GM18498 (cell line): ENCODE data around the gene PLS1.

ENCODE experiments used
- ATAC-seq: cut with Tn5 transposase; IDR thresholded peaks from one replicate; pipeline ENCODE4 v1.9.1; 2021; ENCODE audit warnings: mild to moderate bottlenecking, moderate library complexity; ENCODE audit not compliant: unreplicated experiment

The PLS1 gene

DNA sequence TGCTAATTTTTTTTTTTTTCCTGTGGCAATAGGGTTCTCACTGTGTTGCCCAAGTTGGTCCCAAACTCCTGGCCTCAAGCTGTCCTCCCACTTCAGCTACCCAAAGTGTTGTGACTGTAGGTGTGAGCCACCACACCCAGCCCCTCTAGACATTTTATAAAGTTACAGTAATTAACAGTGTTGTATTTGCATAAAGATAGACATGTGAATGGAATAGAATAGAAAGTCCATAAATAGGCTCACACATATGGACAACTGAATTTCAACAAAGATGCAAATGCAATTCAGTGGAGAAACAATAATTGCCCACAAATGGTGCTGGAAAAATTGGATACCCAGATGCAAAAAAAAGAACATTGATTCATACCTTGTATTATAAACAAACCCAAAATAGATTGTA lies 39.9 kb downstream of the PLS1 start:
- no peak for ATAC-seq

DNA sequence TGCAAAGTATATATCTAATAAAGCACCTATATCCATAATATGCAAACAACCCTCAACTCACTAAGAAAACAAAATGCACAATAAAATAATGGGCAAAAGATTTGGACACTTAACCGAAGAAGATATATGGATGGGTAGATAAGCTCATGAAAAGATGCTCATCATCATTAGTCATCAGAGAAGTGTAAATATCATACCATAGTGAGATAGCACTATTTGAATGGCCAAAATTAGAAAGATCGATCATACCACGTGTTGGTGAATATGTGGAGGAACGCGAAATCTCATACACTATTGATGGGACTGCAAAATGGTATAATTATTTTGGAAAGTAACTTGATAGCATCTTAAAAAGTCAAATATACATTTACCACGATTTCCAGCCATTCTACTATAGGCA lies 40.5 kb downstream of the PLS1 start:
- no peak for ATAC-seq

GRCh38 chr3:142638291-142638690 lies 42.1 kb downstream of the PLS1 start:
- ATAC-seq, result no peak

- ATAC-seq, result no peak
Measured at GRCh38 chr3:142641504-142641903, 45.3 kb downstream of the PLS1 start.

- ATAC-seq, result no peak
Measured at GRCh38 chr3:142642956-142643355, 46.8 kb downstream of the PLS1 start.

GRCh38 chr3:142644502-142644901 lies 48.3 kb downstream of the PLS1 start:
- no peak for ATAC-seq

DNA sequence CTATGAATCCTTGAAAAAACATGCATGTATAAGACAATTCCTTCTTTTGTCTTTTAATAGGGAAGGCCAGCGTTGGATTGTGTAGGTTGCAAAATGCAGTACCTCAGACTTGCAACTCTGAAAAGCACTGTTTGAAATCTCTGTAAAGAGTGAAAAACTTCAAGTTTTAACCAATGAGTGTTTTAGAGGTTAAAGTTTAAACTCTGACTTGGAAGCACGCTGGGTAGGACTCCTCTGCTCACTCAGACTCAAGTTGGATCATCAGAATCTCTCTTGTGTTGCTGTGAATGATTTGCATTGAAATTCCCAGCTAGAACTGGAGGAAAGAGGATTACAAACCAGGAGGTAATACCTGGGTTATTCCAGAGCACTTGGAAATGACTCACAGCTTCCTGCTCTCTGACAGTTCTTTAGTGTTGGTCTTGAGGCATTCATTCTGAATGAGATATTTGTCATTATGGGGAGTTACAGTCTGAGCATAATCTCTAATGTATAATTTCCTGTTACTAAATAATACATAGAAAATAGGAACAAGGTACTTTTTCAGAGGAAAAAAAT lies 49.1 kb downstream of the PLS1 start:
- ATAC-seq, result no peak

GRCh38 chr3:142646020-142646785 lies 50.0 kb downstream of the PLS1 start:
- no peak for ATAC-seq

DNA sequence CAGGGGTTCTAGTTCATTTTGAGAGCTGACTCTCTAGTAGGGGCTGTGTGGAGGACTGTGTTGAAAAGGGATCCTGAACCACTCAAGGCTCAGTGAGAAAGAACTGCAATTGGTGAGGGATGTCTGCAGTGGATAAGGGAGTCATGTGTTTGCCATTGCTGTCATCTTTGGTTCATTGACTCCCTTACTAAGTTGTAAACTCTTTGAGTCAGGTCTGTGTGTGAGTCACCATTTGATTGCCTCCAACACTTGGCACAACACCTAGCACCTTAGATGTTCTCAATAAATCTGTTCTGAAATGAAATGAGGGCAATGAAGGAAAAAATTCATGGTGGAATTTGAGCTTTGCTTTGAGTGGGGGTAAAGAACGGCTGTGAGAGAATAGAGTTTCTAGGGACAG lies 51.7 kb downstream of the PLS1 start:
- no peak for ATAC-seq

GRCh38 chr3:142648950-142649349 lies 52.8 kb downstream of the PLS1 start:
- ATAC-seq, result no peak

DNA sequence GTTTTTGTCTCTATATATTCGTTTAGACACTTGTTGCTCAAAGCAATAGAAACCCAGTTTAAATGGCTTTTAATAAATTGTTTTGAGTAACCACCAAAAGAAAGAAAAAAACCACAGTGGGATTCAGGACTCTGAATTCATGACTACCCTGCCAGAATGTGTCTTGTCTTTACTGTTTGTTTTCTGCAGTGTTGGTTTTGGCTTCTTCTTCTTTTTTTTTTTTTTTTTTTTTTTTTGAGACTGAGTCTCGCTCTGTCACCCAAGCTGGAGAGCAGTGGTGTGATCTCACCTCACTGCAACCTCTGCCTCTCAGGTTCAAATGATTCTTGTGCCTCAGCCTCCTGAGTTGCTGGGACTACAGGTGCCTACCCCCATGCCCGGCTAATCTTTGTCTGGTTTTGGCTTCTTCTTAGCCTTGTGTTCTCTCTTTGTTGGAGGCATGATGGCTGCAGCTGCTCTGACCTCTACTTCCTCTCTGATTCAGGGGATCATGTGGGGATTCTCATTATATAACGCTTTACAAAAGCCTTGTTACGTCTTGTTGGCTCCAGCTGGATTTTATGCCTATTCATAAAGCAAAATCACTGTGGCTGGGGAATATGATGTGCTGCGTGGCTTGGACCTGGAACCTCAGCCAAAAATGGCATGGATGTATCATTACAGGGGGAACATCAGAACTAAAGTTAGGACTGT lies 54.0 kb downstream of the PLS1 start:
- no peak for ATAC-seq

- ATAC-seq, result no peak
Measured at GRCh38 chr3:142651711-142652110, 55.5 kb downstream of the PLS1 start.

DNA sequence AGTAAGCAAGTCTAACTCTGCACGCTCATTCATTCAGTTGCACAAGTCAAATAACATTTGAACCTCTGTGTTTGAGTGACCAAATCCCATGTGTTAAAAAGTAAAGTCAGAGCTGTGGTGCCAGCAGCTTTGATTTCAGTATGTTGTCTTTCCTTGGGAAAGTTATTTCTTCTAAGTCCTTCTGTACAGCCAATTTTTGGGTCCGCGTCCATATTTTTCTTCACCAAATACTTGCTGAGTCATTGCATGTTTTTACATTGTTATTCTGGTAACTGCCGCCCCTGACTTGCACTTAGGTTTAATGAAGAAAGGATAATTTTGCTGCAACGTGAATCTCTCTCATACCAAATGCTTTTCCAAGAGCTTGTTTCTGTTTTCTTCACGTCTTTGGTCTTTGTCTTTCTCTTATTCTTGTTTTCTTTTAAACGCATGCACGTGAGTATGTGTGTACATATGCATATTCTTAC lies 56.7 kb downstream of the PLS1 start:
- ATAC-seq, result no peak

DNA sequence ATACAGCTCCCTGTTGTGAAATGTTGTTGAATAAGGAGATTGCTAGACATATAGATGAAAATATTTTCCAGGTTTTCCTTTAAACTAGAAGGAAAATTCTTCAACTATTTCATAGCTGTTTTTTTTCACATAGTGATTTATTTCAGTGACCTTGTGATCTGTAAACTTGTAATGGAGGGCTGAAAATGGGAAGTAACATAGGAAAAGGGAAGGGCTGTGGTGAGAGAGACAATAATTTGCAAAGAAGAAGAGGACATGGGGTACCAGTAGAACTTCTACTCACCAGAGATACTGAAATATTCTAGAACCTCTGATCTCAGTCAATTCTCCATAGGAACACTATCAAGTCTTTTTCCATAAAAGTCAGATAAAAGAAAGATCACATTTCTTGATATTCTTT lies 60.4 kb downstream of the PLS1 start:
- no peak for ATAC-seq

GRCh38 chr3:142657033-142657432 lies 60.8 kb downstream of the PLS1 start:
- no peak for ATAC-seq

DNA sequence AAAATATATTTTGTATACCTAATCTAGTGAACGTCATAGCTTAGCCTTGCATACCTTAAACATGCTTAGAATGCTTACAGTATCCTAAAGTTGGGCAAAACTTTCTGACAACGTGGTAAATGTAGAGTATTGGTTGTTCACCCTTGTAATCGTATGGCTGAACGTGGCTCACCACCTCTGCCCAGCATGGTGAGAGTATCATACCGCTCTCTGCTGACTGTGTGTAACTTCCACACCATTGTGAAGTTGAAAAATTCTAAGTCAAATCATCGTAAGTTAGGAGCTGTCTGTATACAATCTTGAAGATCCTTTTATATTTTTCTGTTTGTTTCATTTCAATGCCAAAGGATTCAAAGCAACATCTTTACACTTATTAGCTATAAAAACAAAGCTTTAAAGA lies 64.2 kb downstream of the PLS1 start:
- no peak for ATAC-seq

GRCh38 chr3:142660893-142661292 lies 64.7 kb downstream of the PLS1 start:
- ATAC-seq, result no peak

- no peak for ATAC-seq
Measured at GRCh38 chr3:142663865-142664264, 67.7 kb downstream of the PLS1 start.

DNA sequence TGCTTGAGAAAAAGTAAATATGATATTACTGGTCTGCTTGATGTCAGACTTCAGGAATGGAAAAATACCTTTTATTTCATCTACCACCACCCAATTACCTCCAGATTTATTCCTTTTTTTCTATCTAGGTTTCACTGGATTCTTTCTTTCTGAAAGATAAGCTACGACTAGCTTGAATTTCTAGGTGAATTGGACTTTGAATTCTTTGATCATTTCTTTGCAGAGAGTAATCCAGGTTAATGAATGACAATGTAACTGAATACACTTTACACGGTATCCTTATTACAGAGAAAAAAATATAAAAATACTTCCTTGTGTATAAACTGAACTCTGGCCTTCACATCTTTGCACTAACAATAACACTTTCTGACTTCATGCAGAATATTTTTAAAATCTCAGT lies 68.1 kb downstream of the PLS1 start:
- no peak for ATAC-seq

DNA sequence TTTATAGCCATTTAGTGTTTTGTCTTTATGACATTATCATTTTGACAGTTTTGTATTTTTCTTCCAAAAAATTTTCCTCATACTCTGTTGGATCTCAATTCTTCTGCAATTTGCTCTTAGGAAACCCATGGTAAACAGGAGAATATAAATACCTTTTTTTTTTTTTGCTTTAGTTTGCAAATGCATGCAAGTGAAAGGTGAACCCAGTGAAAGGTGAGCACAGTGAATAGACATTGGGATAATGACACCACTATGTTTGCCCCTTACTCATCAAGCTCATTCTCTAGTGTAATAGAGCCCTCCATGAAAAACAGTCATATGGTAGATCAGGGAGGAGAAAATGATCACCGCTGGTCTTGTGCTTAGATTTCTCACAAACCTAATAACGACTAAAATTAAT lies 68.6 kb downstream of the PLS1 start:
- no peak for ATAC-seq

DNA sequence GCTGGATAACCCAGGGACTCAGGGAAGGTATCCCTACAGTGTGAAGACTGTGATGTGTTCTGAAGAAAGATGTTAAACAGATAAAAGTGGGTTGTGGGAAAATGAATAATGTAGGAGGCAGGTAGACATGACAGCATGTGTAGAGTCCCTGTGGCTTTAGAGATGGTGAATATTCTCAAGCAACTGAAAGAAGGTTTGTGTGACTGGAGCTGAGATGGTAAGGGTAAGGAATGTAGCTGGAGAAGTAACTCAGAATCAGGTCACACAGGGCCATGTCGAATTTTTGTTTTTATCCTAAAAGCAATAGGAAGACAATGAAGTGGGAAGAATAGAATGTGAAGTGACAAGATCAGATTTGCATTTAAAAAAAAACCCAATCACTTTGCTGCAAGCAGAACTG lies 73.9 kb downstream of the PLS1 start:
- ATAC-seq, result no peak

DNA sequence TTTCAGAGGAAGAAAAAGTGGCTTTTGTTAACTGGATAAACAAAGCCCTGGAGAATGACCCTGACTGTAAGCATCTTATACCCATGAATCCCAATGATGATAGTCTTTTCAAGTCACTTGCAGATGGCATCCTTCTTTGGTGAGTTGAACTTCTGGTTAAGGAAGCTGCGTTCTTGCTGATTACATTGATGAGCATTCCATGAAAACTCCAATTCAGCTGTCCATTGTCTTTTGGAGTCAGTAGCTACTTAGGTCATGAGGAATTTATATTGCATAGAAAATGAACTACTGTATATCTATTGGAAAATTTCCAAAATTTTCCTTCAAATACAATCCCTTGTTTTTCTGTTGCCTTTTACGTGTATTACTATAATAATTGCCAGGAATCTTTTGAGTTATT lies 80.0 kb downstream of the PLS1 start:
- ATAC-seq, result no peak
